HCT116 (cell line): ENCODE results near the gene SLC6A7. TPM values are rescaled to one million over a fixed set of nuclear protein-coding genes. Genes with fewer than 3 reads are reported as not detected.

Source experiments
- ATAC-seq: fragments of 200-7000 bp; cut with Tn5 transposase; 2 replicates; pipeline ENCODE4 v1.9.1; 2020; ENCODE audit warnings: mild to moderate bottlenecking, moderate library complexity
- BruUV-seq: library from RNA; stranded (reverse); fragments of 400-500 nt; replicated peaks from 2 replicates; lab custom pipeline; 2021; lab: Mats Ljungman, UMichigan
- CTCF ChIA-PET: fragments of 300-600 bp; sonication (Branson Sonifier 250); formaldehyde crosslinking; loops from one replicate; lab custom pipeline; 2021; ENCODE audit warnings: antibody characterized with exemption; lab: Charles Lee
- POLR2A ChIA-PET: fragments of 300-600, 350-600 bp; sonication (Branson Sonifier 250); formaldehyde crosslinking; loops from one replicate; lab custom pipeline; 2021; ENCODE audit warnings: antibody characterized with exemption; lab: Charles Lee
- RAD21 ChIA-PET, 2 experiments: fragments of 300-600 bp; sonication (Branson Sonifier 250); formaldehyde crosslinking; loops; one replicate each; lab custom pipeline; 2023; ENCODE audit warnings: low total read pairs in 2 of 2; ENCODE audit not compliant: uncharacterized antibody in 2 of 2, unreplicated experiment in 2 of 2, low non-redundant PET in 1 of 2; lab: Charles Lee
- DNase-seq: peaks from one replicate; pipeline ENCODE4 v3.0.0-alpha.2; 2010; ENCODE audit warnings: low read depth, low spot score
- H2AFZ ChIP-seq: fragments of 200-600 bp; shearing (Covaris generic), sonication (generic); 2 replicates; pipeline ENCODE4 v1.6.1; 2017; ENCODE audit warnings: low read depth, mixed run types, mixed read lengths, antibody characterized with exemption, low read length; ENCODE audit not compliant: poor library complexity, severe bottlenecking
- H3K27ac ChIP-seq: 2 replicates; pipeline ENCODE4 v1.5.1; 2012; ENCODE audit warnings: low read depth, low read length
- H3K27me3 ChIP-seq: fragments of 200-600 bp; sonication (generic); 2 replicates; pipeline ENCODE4 v1.6.1; 2016; ENCODE audit warnings: mixed run types, low read length, mixed read lengths; ENCODE audit not compliant: insufficient read depth
- H3K36me3 ChIP-seq, 2 experiments: fragments of 200-500 bp in 1 of 2; fragments of 200-600 bp in 1 of 2; sonication (Bioruptor generic) in 1 of 2; sonication (generic) in 1 of 2; 2 replicates each; pipeline versions ENCODE4 v1.5.1 to v1.6.1; 2014 to 2016; ENCODE audit warnings: low read length in 2 of 2, inconsistent platforms in 1 of 2, mixed read lengths in 1 of 2, mixed run types in 1 of 2; ENCODE audit not compliant: insufficient read depth in 2 of 2, control insufficient read depth in 1 of 2
- H3K4me1 ChIP-seq, 2 experiments: fragments of 200-600 bp in 1 of 2; sonication (generic) in 1 of 2; 2 replicates each; pipeline versions ENCODE4 v1.5.1 to v1.6.1; 2012 to 2017; ENCODE audit warnings: low read length in 2 of 2, inconsistent platforms in 1 of 2, mild to moderate bottlenecking in 1 of 2, mixed read lengths in 1 of 2, mixed run types in 1 of 2, moderate library complexity in 1 of 2; ENCODE audit not compliant: insufficient read depth in 2 of 2, control insufficient read depth in 1 of 2
- H3K4me2 ChIP-seq: fragments of 200-600 bp; sonication (generic); 2 replicates; pipeline ENCODE4 v1.6.1; 2017; ENCODE audit warnings: mixed run types, low read length, mixed read lengths
- H3K4me3 ChIP-seq, 2 experiments: fragments of 200-600 bp in 1 of 2; sonication (generic) in 1 of 2; replicated peaks in 1 of 2; 2 replicates each; pipeline ENCODE4 v1.5.1; 2011 to 2016; ENCODE audit warnings: low read length in 2 of 2, control low read depth in 1 of 2, low read depth in 1 of 2, mild to moderate bottlenecking in 1 of 2, mixed read lengths in 1 of 2, mixed run types in 1 of 2
- H3K79me2 ChIP-seq: fragments of 200-600 bp; sonication (generic); 2 replicates; pipeline ENCODE4 v1.6.1; 2017; ENCODE audit warnings: mild to moderate bottlenecking, mixed run types, low read length, moderate library complexity, mixed read lengths; ENCODE audit not compliant: insufficient read depth
- H3K9ac ChIP-seq: fragments of 200-600 bp; sonication (generic); 2 replicates; pipeline ENCODE4 v1.6.1; 2016; ENCODE audit warnings: low read length, mixed read lengths
- H3K9me2 ChIP-seq: fragments of 200-600 bp; sonication (generic), shearing (Covaris generic); 2 replicates; pipeline ENCODE4 v1.6.1; 2017; ENCODE audit warnings: mixed run types, mild to moderate bottlenecking, moderate library complexity; ENCODE audit not compliant: insufficient read depth
- H3K9me3 ChIP-seq, 2 experiments: fragments of 200-500 bp in 1 of 2; fragments of 200-600 bp in 1 of 2; sonication (Bioruptor generic) in 1 of 2; sonication (generic) in 1 of 2; 2 replicates each; pipeline ENCODE4 v1.6.1; 2014 to 2017; ENCODE audit warnings: low read length in 2 of 2, mixed read lengths in 2 of 2, inconsistent platforms in 1 of 2, low read depth in 1 of 2, mild to moderate bottlenecking in 1 of 2, mixed run types in 1 of 2, moderate library complexity in 1 of 2; ENCODE audit not compliant: control insufficient read depth in 1 of 2, insufficient read depth in 1 of 2
- H4K20me1 ChIP-seq: fragments of 200-600 bp; sonication (generic), shearing (Covaris generic); 2 replicates; pipeline ENCODE4 v1.6.1; 2017; ENCODE audit warnings: mixed run types, mild to moderate bottlenecking, moderate library complexity; ENCODE audit not compliant: insufficient read depth
- FOSL1 ChIP-seq: IDR thresholded peaks from 2 replicates; pipeline ENCODE4 v1.6.1; 2012; ENCODE audit warnings: low read depth
- RAD21 ChIP-seq: IDR thresholded peaks from 2 replicates; pipeline ENCODE4 v1.6.1; 2012; ENCODE audit warnings: low read depth, mild to moderate bottlenecking
- SIN3A ChIP-seq: IDR thresholded peaks from 2 replicates; pipeline ENCODE4 v1.6.1; 2012; ENCODE audit warnings: low read depth
- TCF7L2 ChIP-seq: IDR thresholded peaks from 2 replicates; pipeline ENCODE4 v1.7.0; 2011; ENCODE audit warnings: borderline replicate concordance, inconsistent platforms; ENCODE audit not compliant: insufficient read depth, insufficient read length; ENCODE audit errors: extremely low read depth
- YY1 ChIP-seq: IDR thresholded peaks from 2 replicates; pipeline ENCODE4 v1.6.1; 2011; ENCODE audit warnings: low read length, low read depth, moderate library complexity, mild to moderate bottlenecking; ENCODE audit not compliant: insufficient replicate concordance; ENCODE audit errors: extremely low read depth
- intact Hi-C: fragments of 100-400 bp; cut with micrococcal nuclease; formaldehyde crosslinking; loops from 2 replicates; pipeline ENCODE4 v1.10.0; 2022
- total RNA-seq: library from RNA; stranded (reverse); gene quantifications from one replicate; pipeline ENCODE4 v1.2.1, GENCODE V29; 2021; ENCODE audit not compliant: unreplicated experiment
- TF ChIP-seq, protein P1 (sequence below), 3 experiments: fragments of 200-600 bp in 1 of 3; sonication (generic) in 1 of 3; IDR thresholded peaks in 2 of 3; conservative IDR thresholded peaks in 1 of 3; 2 replicates each; pipeline ENCODE4 v1.5.1; 2012 to 2017; ENCODE audit warnings: low read depth in 2 of 3, low read length in 2 of 3, antibody characterized with exemption in 1 of 3, borderline replicate concordance in 1 of 3, control low read depth in 1 of 3, mild to moderate bottlenecking in 1 of 3, mixed read lengths in 1 of 3, mixed run types in 1 of 3, moderate library complexity in 1 of 3; ENCODE audit not compliant: insufficient read depth in 1 of 3

The SLC6A7 gene
- total RNA-seq, 1 experiment from 2014 or later, result not detected

DNA sequence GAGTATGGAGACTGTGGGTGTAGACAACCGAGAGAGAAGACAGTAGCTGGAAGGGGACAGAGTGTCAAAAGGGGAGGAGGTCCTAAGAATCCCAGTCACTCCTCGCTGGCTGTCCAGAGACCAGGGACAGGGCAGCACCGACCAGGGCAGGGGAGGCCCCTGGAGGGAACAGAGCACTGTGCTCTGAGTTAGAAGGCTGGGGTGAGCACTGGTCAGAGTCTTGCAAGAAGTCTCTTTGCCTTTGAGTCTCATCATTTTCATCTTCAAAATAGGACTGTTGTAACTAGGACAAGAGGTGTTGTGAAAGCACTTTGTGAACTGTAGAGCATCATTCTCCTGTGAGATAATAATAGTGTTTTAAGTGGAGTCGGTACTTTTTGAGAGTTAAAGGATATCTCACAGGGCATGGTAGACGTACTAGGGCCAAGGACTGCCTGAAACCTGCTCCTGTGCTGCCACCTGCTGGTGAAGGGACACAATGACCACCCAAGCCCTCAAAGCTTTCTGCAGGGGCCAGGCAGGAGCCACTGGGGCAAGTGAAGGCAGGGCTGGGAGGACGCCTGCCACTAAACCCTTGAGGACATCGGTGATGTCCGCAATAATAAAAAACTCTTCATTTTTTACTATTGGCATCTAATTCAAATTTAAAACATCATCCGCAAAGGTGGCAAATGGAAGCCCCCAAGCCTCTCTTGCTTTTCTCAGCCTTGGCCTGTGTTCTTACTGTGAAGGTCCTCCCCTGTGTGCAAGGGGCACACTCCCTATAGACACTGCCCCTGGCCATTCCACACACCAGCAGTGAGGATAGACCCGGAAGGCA lies 28.2 kb downstream of the SLC6A7 start:
- peak overlapping the region; percentile 86 for H2AFZ ChIP-seq

More for the DNA sequence above, 28.2 kb downstream of the SLC6A7 start:
- ATAC-seq (peak; percentile 99), DNase-seq (peak; percentile 64)
- ChIA-PET POLR2A (no interaction called here), CTCF (interaction anchor here (0.5 to 1.7 kb wide), 9 partner anchors 11 to 384 kb away, joined by 3 to 6 read pairs (median 3); no protein-coding TSS in a partner anchor), RAD21 (no interaction called here)
- no peak for TF ChIP-seq TCF7L2
- TF ChIP-seq RAD21, result peak; percentile 97
- TF ChIP-seq, protein P1, sequence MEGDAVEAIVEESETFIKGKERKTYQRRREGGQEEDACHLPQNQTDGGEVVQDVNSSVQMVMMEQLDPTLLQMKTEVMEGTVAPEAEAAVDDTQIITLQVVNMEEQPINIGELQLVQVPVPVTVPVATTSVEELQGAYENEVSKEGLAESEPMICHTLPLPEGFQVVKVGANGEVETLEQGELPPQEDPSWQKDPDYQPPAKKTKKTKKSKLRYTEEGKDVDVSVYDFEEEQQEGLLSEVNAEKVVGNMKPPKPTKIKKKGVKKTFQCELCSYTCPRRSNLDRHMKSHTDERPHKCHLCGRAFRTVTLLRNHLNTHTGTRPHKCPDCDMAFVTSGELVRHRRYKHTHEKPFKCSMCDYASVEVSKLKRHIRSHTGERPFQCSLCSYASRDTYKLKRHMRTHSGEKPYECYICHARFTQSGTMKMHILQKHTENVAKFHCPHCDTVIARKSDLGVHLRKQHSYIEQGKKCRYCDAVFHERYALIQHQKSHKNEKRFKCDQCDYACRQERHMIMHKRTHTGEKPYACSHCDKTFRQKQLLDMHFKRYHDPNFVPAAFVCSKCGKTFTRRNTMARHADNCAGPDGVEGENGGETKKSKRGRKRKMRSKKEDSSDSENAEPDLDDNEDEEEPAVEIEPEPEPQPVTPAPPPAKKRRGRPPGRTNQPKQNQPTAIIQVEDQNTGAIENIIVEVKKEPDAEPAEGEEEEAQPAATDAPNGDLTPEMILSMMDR (IDR thresholded peaks at IDR 0.05 in 2 of 3, conservative IDR thresholded peaks at IDR 0.05 in 1 of 3; ENCODE audit: borderline replicate concordance in 1 of 3, insufficient read depth in 1 of 3, low read depth in 2 of 3, low read length in 2 of 3), result peak; percentile 87 to 96 (median 88)
- TF ChIP-seq SIN3A, result no peak
- TF ChIP-seq FOSL1, result no peak
- TF ChIP-seq YY1, result peak; percentile 14
- Histone ChIP-seq H3K4me1 (0 out of 4 replicates have a peak, but pooled peaks cover 0 to 2% of the 10 kb centered on the region in 2 experiments), H3K79me2 (no peaks in the 10 kb centered on the region), H3K9me3 (no peaks in the 10 kb centered on the region), H3K27me3 (no peaks in the 10 kb centered on the region), H4K20me1 (no peaks in the 10 kb centered on the region), H3K36me3 (no peaks in the 10 kb centered on the region), H3K9ac (no peak overlapping the region), H3K9me2 (no peaks in the 10 kb centered on the region), H3K4me2 (peak overlapping the region; percentile 28; the same call in 1 of the 2 replicates), H3K4me3 (no peak overlapping the region), H3K27ac (no peak overlapping the region)
- BruUV-seq, result no TSS peak
- intact Hi-C loops, result loop anchor here (1.0 to 10.0 kb wide), 8 partner anchors 57 to 581 kb away; partner anchors contain the start of genes HMGXB3 and TIGD6
